OCI-LY7 (cell line): ENCODE measurements around the gene KCNN3.

ENCODE experiments used
- CTCF ChIP-seq: fragments of 200-600 bp; sonication (generic); conservative IDR thresholded peaks from 2 replicates; pipeline ENCODE4 v1.5.1; 2014; ENCODE audit warnings: mild to moderate bottlenecking, antibody characterized with exemption, low read length, moderate library complexity, mixed read lengths
- EZH2phosphoT487 ChIP-seq: fragments of 200-600 bp; sonication (generic); IDR thresholded peaks from 2 replicates; pipeline ENCODE4 v1.6.1; 2018; ENCODE audit warnings: low read depth, borderline replicate concordance, mild to moderate bottlenecking, mixed run types, antibody characterized with exemption, low read length, moderate library complexity, mixed read lengths

- TF ChIP-seq CTCF (no peak), EZH2phosphoT487 (no peak)
These were observed 45.7 kb downstream of the KCNN3 start for GRCh38 chr1:154824179-154825000.
